Karpas-422 (cell line): ENCODE measurements around the gene CACYBP. TPM values are rescaled to one million over a fixed set of nuclear protein-coding genes. Genes with fewer than 3 reads are reported as not detected.
"Not testable (repeated sequence)": the region's sequence is repeated elsewhere in the genome, so short reads cannot be mapped to it uniquely, and the experiment has no call there.

Experiments used
- DNase-seq: peaks from one replicate; pipeline ENCODE4 v3.0.0-alpha.2; 2015
- H2AFZ ChIP-seq: fragments of 200-600 bp; sonication (generic); 2 replicates; pipeline ENCODE4 v1.6.1; 2014; ENCODE audit warnings: antibody characterized with exemption, low read length, mixed read lengths
- H3K27ac ChIP-seq: fragments of 200-600 bp; sonication (generic); 2 replicates; pipeline ENCODE4 v1.5.1; 2014; ENCODE audit warnings: mild to moderate bottlenecking, low read length, moderate library complexity
- H3K27me3 ChIP-seq: fragments of 200-600 bp; sonication (generic); 2 replicates; pipeline ENCODE4 v1.6.1; 2014; ENCODE audit warnings: low read length, mixed read lengths
- H3K36me3 ChIP-seq: fragments of 200-600 bp; sonication (generic); 2 replicates; pipeline ENCODE4 v1.6.1; 2014; ENCODE audit warnings: low read length, mixed read lengths; ENCODE audit not compliant: insufficient read depth
- H3K4me1 ChIP-seq: fragments of 200-600 bp; sonication (generic); 2 replicates; pipeline ENCODE4 v1.6.1; 2014; ENCODE audit warnings: mild to moderate bottlenecking, low read length, mixed read lengths
- H3K4me2 ChIP-seq: fragments of 200-600 bp; sonication (generic); 2 replicates; pipeline ENCODE4 v1.6.1; 2014; ENCODE audit warnings: low read length, low read depth, mild to moderate bottlenecking; ENCODE audit not compliant: poor library complexity, severe bottlenecking
- H3K4me3 ChIP-seq: fragments of 200-600 bp; sonication (generic); 2 replicates; pipeline ENCODE4 v1.5.1; 2014; ENCODE audit warnings: mild to moderate bottlenecking, antibody characterized with exemption, low read length, mixed read lengths
- H3K79me2 ChIP-seq: fragments of 200-600 bp; sonication (generic); 2 replicates; pipeline ENCODE4 v1.6.1; 2014; ENCODE audit warnings: mild to moderate bottlenecking, low read length, mixed read lengths
- H3K9ac ChIP-seq: fragments of 200-600 bp; sonication (generic); 2 replicates; pipeline ENCODE4 v1.6.0; 2014; ENCODE audit warnings: low read length
- H3K9me2 ChIP-seq: fragments of 200-600 bp; sonication (generic), shearing (Covaris generic); replicated peaks from 2 replicates; pipeline ENCODE4 v1.6.0; 2014; ENCODE audit warnings: mild to moderate bottlenecking, low read length, moderate library complexity; ENCODE audit not compliant: insufficient read depth
- H3K9me3 ChIP-seq: fragments of 300-700, 200-600 bp; sonication (generic); 2 replicates; pipeline ENCODE4 v1.6.1; 2014; ENCODE audit warnings: low read length, mixed read lengths
- H4K20me1 ChIP-seq: fragments of 200-600 bp; sonication (generic); 2 replicates; pipeline ENCODE4 v1.6.1; 2014; ENCODE audit warnings: mild to moderate bottlenecking, antibody characterized with exemption, low read length, low read depth; ENCODE audit not compliant: insufficient read depth
- total RNA-seq: library from RNA; depleted of rRNA; stranded (reverse); fragments of >200 nt; shearing (Covaris generic); gene quantifications from 2 replicates; pipeline ENCODE4 v1.2.3, GENCODE V29; 2014; ENCODE audit warnings: low replicate concordance

Gene CACYBP
- total RNA-seq, 1 experiment from 2014 or later = 93.4 TPM

GRCh38 chr1:175033953-175034352, 34.2 kb downstream of the CACYBP start:
- H3K9me3 ChIP-seq = no peaks in the 10 kb centered on the region
- H3K9me2 ChIP-seq = no peaks in the 10 kb centered on the region
- no peak overlapping the region for H3K4me2 ChIP-seq

GRCh38 chr1:175034775-175035174, 35.0 kb downstream of the CACYBP start:
- H3K36me3 ChIP-seq = no peaks in the 10 kb centered on the region
- no peak overlapping the region for H3K4me3 ChIP-seq
- no peaks in the 10 kb centered on the region for H3K9me3 ChIP-seq
- H3K9me2 ChIP-seq = no peaks in the 10 kb centered on the region
- H3K4me2 ChIP-seq = no peak overlapping the region
- H3K9ac ChIP-seq = no peak overlapping the region
- H3K79me2 ChIP-seq = no peaks in the 10 kb centered on the region
- DNase-seq = no peak
- no peak overlapping the region for H2AFZ ChIP-seq
- no peaks in the 10 kb centered on the region for H3K27me3 ChIP-seq
- H3K27ac ChIP-seq = no peak overlapping the region
- H4K20me1 ChIP-seq = no peaks in the 10 kb centered on the region
- no peaks in the 10 kb centered on the region for H3K4me1 ChIP-seq

More at GRCh38 chr1:175033953-175034352, 34.2 kb downstream of the CACYBP start:
- no peak overlapping the region for H3K9ac ChIP-seq
- H3K27ac ChIP-seq = no peak overlapping the region
- H3K36me3 ChIP-seq = no peaks in the 10 kb centered on the region
- no peak overlapping the region for H2AFZ ChIP-seq
- H3K27me3 ChIP-seq = no peaks in the 10 kb centered on the region
- H3K79me2 ChIP-seq = no peaks in the 10 kb centered on the region
- no peak overlapping the region for H3K4me3 ChIP-seq
- no peaks in the 10 kb centered on the region for H3K4me1 ChIP-seq
- no peak for DNase-seq
- H4K20me1 ChIP-seq = no peaks in the 10 kb centered on the region

DNA sequence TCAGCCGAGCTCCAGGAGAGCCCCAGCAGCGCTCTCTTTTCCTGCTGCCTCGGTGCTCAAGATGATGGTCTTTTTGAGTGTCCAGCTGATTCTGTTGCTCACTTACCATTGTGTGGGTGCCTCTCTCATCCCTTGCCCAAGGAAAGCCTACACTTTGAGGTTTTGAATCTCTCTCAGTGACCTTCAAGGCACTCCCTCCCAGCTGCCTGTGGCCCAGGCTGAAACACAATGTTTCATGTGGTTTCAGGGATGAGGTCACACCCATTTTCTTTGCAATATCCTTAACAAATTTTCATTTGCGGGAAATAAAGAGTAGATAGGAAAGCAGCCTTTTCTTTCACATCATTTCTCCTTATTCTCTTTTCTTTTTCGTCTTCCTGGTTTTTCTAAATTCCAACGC, 36.1 kb downstream of the CACYBP start:
- no peak for DNase-seq
- Histone ChIP-seq H3K79me2 (no peaks in the 10 kb centered on the region), H3K9ac (no peak overlapping the region), H3K27me3 (no peaks in the 10 kb centered on the region), H3K4me3 (no peak overlapping the region), H3K27ac (no peak overlapping the region), H3K36me3 (no peaks in the 10 kb centered on the region), H3K4me2 (no peak overlapping the region), H2AFZ (no peak overlapping the region), H4K20me1 (no peaks in the 10 kb centered on the region), H3K9me3 (no peaks in the 10 kb centered on the region), H3K4me1 (no peaks in the 10 kb centered on the region), H3K9me2 (no peaks in the 10 kb centered on the region)

- Histone ChIP-seq H3K4me3 (no peak overlapping the region), H4K20me1 (no peaks in the 10 kb centered on the region), H3K4me2 (no peak overlapping the region), H3K9me3 (no peaks in the 10 kb centered on the region), H3K36me3 (no peaks in the 10 kb centered on the region), H2AFZ (no peak overlapping the region), H3K27ac (no peak overlapping the region), H3K79me2 (no peaks in the 10 kb centered on the region), H3K9ac (no peak overlapping the region), H3K4me1 (no peaks in the 10 kb centered on the region), H3K9me2 (no peaks in the 10 kb centered on the region), H3K27me3 (no peaks in the 10 kb centered on the region)
- no peak for DNase-seq
These were observed 36.7 kb downstream of the CACYBP start for GRCh38 chr1:175036476-175036875.

GRCh38 chr1:175037416-175037815, 37.7 kb downstream of the CACYBP start:
- Histone ChIP-seq H3K36me3 (no peaks in the 10 kb centered on the region), H2AFZ (peak overlapping the region; percentile 41; the same call in 1 of the 2 replicates), H3K4me3 (no peak overlapping the region), H4K20me1 (no peaks in the 10 kb centered on the region), H3K9me2 (no peaks in the 10 kb centered on the region), H3K27me3 (no peaks in the 10 kb centered on the region), H3K79me2 (no peaks in the 10 kb centered on the region), H3K9ac (no peak overlapping the region), H3K27ac (no peak overlapping the region), H3K4me1 (no peaks in the 10 kb centered on the region), H3K9me3 (no peaks in the 10 kb centered on the region), H3K4me2 (no peak overlapping the region)
- no peak for DNase-seq

- Histone ChIP-seq H3K9ac (no peak overlapping the region), H3K9me2 (no peaks in the 10 kb centered on the region), H4K20me1 (no peaks in the 10 kb centered on the region), H2AFZ (no peak overlapping the region), H3K4me3 (no peak overlapping the region), H3K9me3 (no peaks in the 10 kb centered on the region), H3K27me3 (no peaks in the 10 kb centered on the region), H3K79me2 (no peaks in the 10 kb centered on the region), H3K27ac (no peak overlapping the region), H3K4me2 (no peak overlapping the region), H3K36me3 (no peaks in the 10 kb centered on the region), H3K4me1 (no peaks in the 10 kb centered on the region)
- no peak for DNase-seq
These were observed 40.7 kb downstream of the CACYBP start for GRCh38 chr1:175040324-175040879.

DNA sequence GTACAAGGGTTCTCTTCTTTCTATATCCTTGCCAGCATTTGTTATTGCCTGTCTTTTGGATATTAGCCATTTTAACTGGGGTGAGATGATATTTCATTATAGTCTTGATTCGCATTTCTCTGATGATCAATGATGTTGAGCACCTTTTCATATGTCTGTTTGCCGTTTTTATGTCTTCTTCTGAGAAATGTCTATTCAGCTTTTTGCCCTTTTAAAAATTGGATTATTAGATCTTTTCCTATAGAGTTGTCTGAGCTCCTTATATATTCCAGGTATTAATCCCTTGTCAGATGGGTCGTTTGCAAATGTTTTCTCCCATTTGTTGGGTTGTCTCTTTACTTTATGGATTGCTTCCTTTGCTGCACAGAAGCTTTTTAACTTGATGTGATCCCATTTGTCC, 42.9 kb downstream of the CACYBP start:
- Histone ChIP-seq H4K20me1 (no peaks in the 10 kb centered on the region), H3K36me3 (no peaks in the 10 kb centered on the region), H3K4me3 (no peak overlapping the region), H3K27me3 (no peaks in the 10 kb centered on the region), H3K4me2 (no peak overlapping the region), H3K9me2 (no peaks in the 10 kb centered on the region), H3K27ac (no peak overlapping the region), H2AFZ (no peak overlapping the region), H3K4me1 (no peaks in the 10 kb centered on the region), H3K9ac (no peak overlapping the region), H3K9me3 (no peaks in the 10 kb centered on the region), H3K79me2 (no peaks in the 10 kb centered on the region)
- DNase-seq = no peak

GRCh38 chr1:175043824-175044223, 44.1 kb downstream of the CACYBP start:
- no peaks in the 10 kb centered on the region for H3K79me2 ChIP-seq
- H2AFZ ChIP-seq = no peak overlapping the region

GRCh38 chr1:175044591-175044990, 44.8 kb downstream of the CACYBP start:
- not testable (repeated sequence) for H3K27ac ChIP-seq, H3K4me1 ChIP-seq, H3K79me2 ChIP-seq, H4K20me1 ChIP-seq, DNase-seq, H3K9me2 ChIP-seq, H3K9me3 ChIP-seq, H3K36me3 ChIP-seq, H3K27me3 ChIP-seq, H3K4me2 ChIP-seq, H3K4me3 ChIP-seq, H3K9ac ChIP-seq, H2AFZ ChIP-seq

More at GRCh38 chr1:175043824-175044223, 44.1 kb downstream of the CACYBP start:
- no peak for DNase-seq
- no peak overlapping the region for H3K4me3 ChIP-seq
- no peak overlapping the region for H3K9ac ChIP-seq
- no peak overlapping the region for H3K4me2 ChIP-seq
- no peak overlapping the region for H3K27ac ChIP-seq
- no peaks in the 10 kb centered on the region for H3K9me3 ChIP-seq
- H3K27me3 ChIP-seq = no peaks in the 10 kb centered on the region
- no peaks in the 10 kb centered on the region for H3K36me3 ChIP-seq
- no peaks in the 10 kb centered on the region for H4K20me1 ChIP-seq
- H3K9me2 ChIP-seq = no peaks in the 10 kb centered on the region
- H3K4me1 ChIP-seq = no peaks in the 10 kb centered on the region
